SK-N-SH (cell line): ENCODE measurements around the gene PSMD8. TPM values are rescaled to one million over a fixed set of nuclear protein-coding genes. Genes with fewer than 3 reads are reported as not detected.
"Not testable (repeated sequence)": the region's sequence is repeated elsewhere in the genome, so short reads cannot be mapped to it uniquely, and the experiment has no call there.

Experiments used
- CTCF ChIA-PET: fragments of 300-600, 350-600 bp; formaldehyde crosslinking; extraction: SDS; loops from one replicate; lab custom pipeline; 2021; lab: Yijun Ruan, JAX
- POLR2A ChIA-PET: fragments of 350-600 bp; sonication (Branson Sonifier 250); formaldehyde crosslinking; extraction: SDS; loops from one replicate; lab custom pipeline; 2020; ENCODE audit warnings: antibody characterized with exemption, inconsistent platforms; lab: Yijun Ruan, JAX
- DNase-seq: peaks from one replicate; pipeline ENCODE4 v3.0.0; 2012
- H2AFZ ChIP-seq: fragments of 200-600 bp; sonication (generic); 2 replicates; pipeline ENCODE4 v1.8.1; 2016; ENCODE audit warnings: antibody characterized with exemption, mild to moderate bottlenecking, low read depth
- H3F3A ChIP-seq: fragments of 200-600 bp; sonication (generic); replicated peaks from 2 replicates; pipeline ENCODE3; 2016; ENCODE audit warnings: antibody characterized with exemption, mild to moderate bottlenecking; ENCODE audit not compliant: insufficient read depth
- H3K27ac ChIP-seq, 2 experiments: fragments of 200-500 bp in 1 of 2; fragments of 200-600 bp in 1 of 2; sonication (Bioruptor generic) in 1 of 2; sonication (generic), shearing (Covaris generic) in 1 of 2; 2 replicates each; pipeline versions ENCODE4 v1.5.1 to v1.6.1; 2014 to 2016; ENCODE audit warnings: low read depth in 2 of 2, inconsistent platforms in 1 of 2, low read length in 1 of 2, mild to moderate bottlenecking in 1 of 2, mixed read lengths in 1 of 2
- H3K27me3 ChIP-seq: fragments of 200-600 bp; sonication (generic), shearing (Covaris generic); 2 replicates; pipeline ENCODE4 v1.6.1; 2016; ENCODE audit warnings: mixed run types; ENCODE audit not compliant: insufficient read depth
- H3K36me3 ChIP-seq, 2 experiments: fragments of 200-500 bp in 1 of 2; fragments of 200-600 bp in 1 of 2; sonication (Bioruptor generic) in 1 of 2; sonication (generic) in 1 of 2; replicated peaks in 1 of 2; 2 replicates each; pipeline versions ENCODE3 to v1.5.1; 2014 to 2016; ENCODE audit warnings: low read length in 1 of 2, mild to moderate bottlenecking in 1 of 2; ENCODE audit not compliant: insufficient read depth in 2 of 2, control insufficient read depth in 1 of 2
- H3K4me1 ChIP-seq, 2 experiments: fragments of 200-500 bp in 1 of 2; fragments of 200-600 bp in 1 of 2; sonication (Bioruptor generic) in 1 of 2; sonication (generic), shearing (Covaris generic) in 1 of 2; 2 replicates each; pipeline versions ENCODE4 v1.5.1 to v1.6.1; 2014 to 2016; ENCODE audit warnings: low read depth in 1 of 2, low read length in 1 of 2, mixed run types in 1 of 2; ENCODE audit not compliant: insufficient read depth in 2 of 2, control insufficient read depth in 1 of 2
- H3K4me2 ChIP-seq: fragments of 200-600 bp; sonication (generic), shearing (Covaris generic); 2 replicates; pipeline ENCODE4 v1.6.1; 2017; ENCODE audit warnings: mixed run types
- H3K4me3 ChIP-seq, 2 experiments: fragments of 200-500 bp in 1 of 2; fragments of 200-600 bp in 1 of 2; sonication (Bioruptor generic) in 1 of 2; sonication (generic), shearing (Covaris generic) in 1 of 2; 2 replicates each; pipeline versions ENCODE4 v1.5.1 to v1.8.1; 2014 to 2016; ENCODE audit warnings: low read depth in 2 of 2, inconsistent platforms in 1 of 2, low read length in 1 of 2, mild to moderate bottlenecking in 1 of 2, mixed read lengths in 1 of 2, moderate library complexity in 1 of 2
- H3K79me2 ChIP-seq: fragments of 200-600 bp; sonication (generic); 2 replicates; pipeline ENCODE4 v1.8.1; 2017; ENCODE audit warnings: mild to moderate bottlenecking; ENCODE audit not compliant: insufficient read depth
- H3K9ac ChIP-seq: fragments of 200-600 bp; sonication (generic); 2 replicates; pipeline ENCODE4 v1.6.1; 2017; ENCODE audit warnings: mixed run types
- H3K9me2 ChIP-seq: fragments of 200-600 bp; sonication (generic); 2 replicates; pipeline ENCODE4 v1.6.1; 2017; ENCODE audit warnings: mixed run types
- H3K9me3 ChIP-seq: fragments of 200-600 bp; sonication (generic); 2 replicates; pipeline ENCODE4 v1.6.1; 2017; ENCODE audit warnings: mixed run types, mild to moderate bottlenecking, moderate library complexity
- H4K20me1 ChIP-seq: fragments of 200-600 bp; sonication (generic); 2 replicates; pipeline ENCODE4 v1.6.1; 2017; ENCODE audit warnings: mild to moderate bottlenecking, mixed run types; ENCODE audit not compliant: insufficient read depth
- ELF1 ChIP-seq: IDR thresholded peaks from 2 replicates; pipeline ENCODE4 v1.4.0; 2012
- EZH2phosphoT487 ChIP-seq: fragments of 200-600 bp; sonication (generic); IDR thresholded peaks from 2 replicates; pipeline ENCODE4 v1.6.1; 2017; ENCODE audit warnings: low read depth, mixed run types, mild to moderate bottlenecking, antibody characterized with exemption, moderate library complexity, borderline replicate concordance
- FOXJ3 ChIP-seq: sonication (generic); formaldehyde crosslinking; IDR thresholded peaks from 2 replicates; pipeline ENCODE4 v1.5.1; 2020; ENCODE audit warnings: mild to moderate bottlenecking, missing genetic modification reagents
- JUND ChIP-seq: IDR thresholded peaks from 2 replicates; pipeline ENCODE4 v1.4.0; 2012
- MEF2A ChIP-seq: IDR thresholded peaks from 2 replicates; pipeline ENCODE4 v1.4.0; 2012; ENCODE audit warnings: low read depth, borderline replicate concordance
- RAD21 ChIP-seq: IDR thresholded peaks from 2 replicates; pipeline ENCODE4 v1.6.1; 2012; ENCODE audit warnings: mild to moderate bottlenecking, low read length
- SMC3 ChIP-seq: IDR thresholded peaks from 2 replicates; pipeline ENCODE4 v1.6.1; 2012; ENCODE audit warnings: low read depth, low read length, improper control_type of control experiment
- TAF1 ChIP-seq: IDR thresholded peaks from 2 replicates; pipeline ENCODE4 v1.6.1; 2012; ENCODE audit warnings: low read depth, mild to moderate bottlenecking, low read length, moderate library complexity, borderline replicate concordance
- WGBS: methylation state at CpG from one replicate; pipeline ENCODE4 v1.1.6; 2017; ENCODE audit warnings: low lambda C conversion rate; 5-methylcytosine and 5-hydroxymethylcytosine counted together
- polyA plus RNA-seq, 3 experiments: library from polyadenylated mRNA; depleted of rRNA; stranded (reverse); fragments of >200 nt; gene quantifications; 2 replicates each; pipeline ENCODE4 v1.2.3, GENCODE V29; 2012
- TF ChIP-seq, protein P1 (sequence below): fragments of 150-350 bp; IDR thresholded peaks from 2 replicates; pipeline ENCODE4 v1.6.1; 2016; ENCODE audit warnings: mild to moderate bottlenecking, low read depth, low read length
- TF ChIP-seq, protein P2 (sequence below): fragments of 200-600 bp; sonication (generic); IDR thresholded peaks from 2 replicates; pipeline ENCODE4 v1.6.1; 2017; ENCODE audit warnings: antibody characterized with exemption, mild to moderate bottlenecking, moderate library complexity
- TF ChIP-seq, protein P3 (sequence below): IDR thresholded peaks from 2 replicates; pipeline ENCODE4; 2012

The PSMD8 gene
- polyA plus RNA-seq, 1 of the 3 experiments (the other 2 are of a cell fraction): 400 TPM

DNA sequence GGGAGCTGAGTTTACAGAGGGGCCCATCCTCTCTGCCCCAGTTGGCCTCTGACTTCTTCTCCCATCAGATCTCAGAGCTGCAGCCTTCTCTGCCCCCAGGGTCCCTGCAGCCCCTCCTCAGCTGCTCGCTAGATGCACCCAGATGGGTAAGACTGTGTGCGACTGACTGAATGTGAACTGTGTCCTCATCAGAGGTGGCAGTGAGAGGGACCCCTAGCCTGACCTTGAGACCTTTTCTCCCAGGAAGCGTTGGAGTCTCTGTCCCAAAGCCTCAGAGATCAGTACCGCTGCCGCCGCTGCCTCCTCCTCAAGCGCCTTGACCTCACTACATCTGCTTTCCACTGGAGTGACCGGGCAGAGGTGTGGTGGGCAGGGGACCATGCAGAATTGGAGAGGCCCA, 30.9 kb downstream of the PSMD8 start:
- H3K4me2 ChIP-seq: no peak overlapping the region
- H4K20me1 ChIP-seq: no peaks in the 10 kb centered on the region
- H3K4me1 ChIP-seq: no peaks in the 10 kb centered on the region; a peak in 1 of 4 replicates
- ChIA-PET CTCF (interaction anchor here (0.6 kb wide), 1 partner anchor 495 kb away, joined by 3 read pairs; no protein-coding TSS in a partner anchor), POLR2A (interaction anchor here (1.1 kb wide), 1 partner anchor 31 kb away, joined by 3 read pairs; the partner anchor contains the start of gene PSMD8)
- no peaks in the 10 kb centered on the region for H3K9me3 ChIP-seq
- no peak overlapping the region for H3K27ac ChIP-seq
- H3F3A ChIP-seq: peaks cover 11% of the 10 kb centered on the region
- H3K9me2 ChIP-seq: no peaks in the 10 kb centered on the region
- DNase-seq: no peak
- H3K79me2 ChIP-seq: peaks cover 6% of the 10 kb centered on the region; the same call in 1 of the 2 replicates
- peaks cover 0 to 4% of the 10 kb centered on the region in 2 experiments for H3K36me3 ChIP-seq
- no peak overlapping the region for H3K4me3 ChIP-seq
- WGBS: 97% methylated on average over 8 of the region's 8 CpGs
- TF ChIP-seq, protein P1, sequence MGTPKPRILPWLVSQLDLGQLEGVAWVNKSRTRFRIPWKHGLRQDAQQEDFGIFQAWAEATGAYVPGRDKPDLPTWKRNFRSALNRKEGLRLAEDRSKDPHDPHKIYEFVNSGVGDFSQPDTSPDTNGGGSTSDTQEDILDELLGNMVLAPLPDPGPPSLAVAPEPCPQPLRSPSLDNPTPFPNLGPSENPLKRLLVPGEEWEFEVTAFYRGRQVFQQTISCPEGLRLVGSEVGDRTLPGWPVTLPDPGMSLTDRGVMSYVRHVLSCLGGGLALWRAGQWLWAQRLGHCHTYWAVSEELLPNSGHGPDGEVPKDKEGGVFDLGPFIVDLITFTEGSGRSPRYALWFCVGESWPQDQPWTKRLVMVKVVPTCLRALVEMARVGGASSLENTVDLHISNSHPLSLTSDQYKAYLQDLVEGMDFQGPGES: no peak
- no peak for TF ChIP-seq ELF1
- no peak for TF ChIP-seq MEF2A
- TF ChIP-seq RAD21: no peak
- no peak for TF ChIP-seq TAF1
- TF ChIP-seq SMC3: no peak
- no peak for TF ChIP-seq JUND
- no peak for TF ChIP-seq EZH2phosphoT487
- TF ChIP-seq, all 33 proteins: peak for 0
- Histone ChIP-seq H3K27me3 (no peaks in the 10 kb centered on the region), H3K9ac (no peak overlapping the region), H2AFZ (no peak overlapping the region)

DNA sequence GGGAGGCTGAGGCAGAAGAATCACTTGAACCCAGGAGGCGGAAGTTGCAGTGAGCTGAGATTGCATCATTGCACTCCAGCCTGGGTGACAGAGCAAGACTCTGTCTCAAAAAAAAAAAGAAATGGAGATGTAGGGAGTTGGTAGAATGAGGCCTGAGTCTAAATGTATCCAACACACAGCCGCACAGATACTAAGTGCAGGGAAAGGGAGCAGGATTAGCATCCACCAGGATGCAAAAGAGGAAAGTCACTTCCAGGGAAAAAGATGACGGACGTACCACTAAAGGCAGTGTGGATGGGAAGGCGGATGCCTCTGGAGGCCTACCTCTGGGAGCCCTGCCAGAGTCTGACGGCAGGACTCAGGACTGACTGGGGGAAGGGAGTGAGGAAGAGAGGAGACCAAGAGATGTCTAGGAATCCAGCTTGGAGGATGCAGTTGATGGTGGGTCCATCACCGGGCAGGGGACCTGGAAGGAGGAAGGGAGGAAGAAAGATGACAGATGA, 35.3 kb downstream of the PSMD8 start:
- ChIA-PET POLR2A (no interaction called here), CTCF (no interaction called here)
- no peak overlapping the region for H3K4me2 ChIP-seq
- 87% methylated on average over 7 of the region's 7 CpGs for WGBS
- H3K27me3 ChIP-seq: no peaks in the 10 kb centered on the region
- peaks cover 0 to 4% of the 10 kb centered on the region in 2 experiments for H3K36me3 ChIP-seq
- no peak overlapping the region for H3K9ac ChIP-seq
- no peak overlapping the region for H2AFZ ChIP-seq
- no peaks in the 10 kb centered on the region for H3K79me2 ChIP-seq
- H3K4me3 ChIP-seq: no peak overlapping the region
- DNase-seq: no peak
- peaks cover 3% of the 10 kb centered on the region for H3F3A ChIP-seq
- no peaks in the 10 kb centered on the region for H3K9me3 ChIP-seq
- TF ChIP-seq, protein P2, sequence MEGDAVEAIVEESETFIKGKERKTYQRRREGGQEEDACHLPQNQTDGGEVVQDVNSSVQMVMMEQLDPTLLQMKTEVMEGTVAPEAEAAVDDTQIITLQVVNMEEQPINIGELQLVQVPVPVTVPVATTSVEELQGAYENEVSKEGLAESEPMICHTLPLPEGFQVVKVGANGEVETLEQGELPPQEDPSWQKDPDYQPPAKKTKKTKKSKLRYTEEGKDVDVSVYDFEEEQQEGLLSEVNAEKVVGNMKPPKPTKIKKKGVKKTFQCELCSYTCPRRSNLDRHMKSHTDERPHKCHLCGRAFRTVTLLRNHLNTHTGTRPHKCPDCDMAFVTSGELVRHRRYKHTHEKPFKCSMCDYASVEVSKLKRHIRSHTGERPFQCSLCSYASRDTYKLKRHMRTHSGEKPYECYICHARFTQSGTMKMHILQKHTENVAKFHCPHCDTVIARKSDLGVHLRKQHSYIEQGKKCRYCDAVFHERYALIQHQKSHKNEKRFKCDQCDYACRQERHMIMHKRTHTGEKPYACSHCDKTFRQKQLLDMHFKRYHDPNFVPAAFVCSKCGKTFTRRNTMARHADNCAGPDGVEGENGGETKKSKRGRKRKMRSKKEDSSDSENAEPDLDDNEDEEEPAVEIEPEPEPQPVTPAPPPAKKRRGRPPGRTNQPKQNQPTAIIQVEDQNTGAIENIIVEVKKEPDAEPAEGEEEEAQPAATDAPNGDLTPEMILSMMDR: no peak
- TF ChIP-seq EZH2phosphoT487 (no peak), MEF2A (no peak), FOXJ3 (CRISPR knock-in tag) (no peak)
- TF ChIP-seq, protein P3, sequence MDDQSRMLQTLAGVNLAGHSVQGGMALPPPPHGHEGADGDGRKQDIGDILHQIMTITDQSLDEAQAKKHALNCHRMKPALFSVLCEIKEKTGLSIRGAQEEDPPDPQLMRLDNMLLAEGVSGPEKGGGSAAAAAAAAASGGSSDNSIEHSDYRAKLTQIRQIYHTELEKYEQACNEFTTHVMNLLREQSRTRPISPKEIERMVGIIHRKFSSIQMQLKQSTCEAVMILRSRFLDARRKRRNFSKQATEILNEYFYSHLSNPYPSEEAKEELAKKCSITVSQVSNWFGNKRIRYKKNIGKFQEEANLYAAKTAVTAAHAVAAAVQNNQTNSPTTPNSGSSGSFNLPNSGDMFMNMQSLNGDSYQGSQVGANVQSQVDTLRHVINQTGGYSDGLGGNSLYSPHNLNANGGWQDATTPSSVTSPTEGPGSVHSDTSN: no peak
- H3K4me1 ChIP-seq: no peaks in the 10 kb centered on the region
- no peak overlapping the region for H3K27ac ChIP-seq
- H3K9me2 ChIP-seq: no peaks in the 10 kb centered on the region
- H4K20me1 ChIP-seq: no peaks in the 10 kb centered on the region

DNA sequence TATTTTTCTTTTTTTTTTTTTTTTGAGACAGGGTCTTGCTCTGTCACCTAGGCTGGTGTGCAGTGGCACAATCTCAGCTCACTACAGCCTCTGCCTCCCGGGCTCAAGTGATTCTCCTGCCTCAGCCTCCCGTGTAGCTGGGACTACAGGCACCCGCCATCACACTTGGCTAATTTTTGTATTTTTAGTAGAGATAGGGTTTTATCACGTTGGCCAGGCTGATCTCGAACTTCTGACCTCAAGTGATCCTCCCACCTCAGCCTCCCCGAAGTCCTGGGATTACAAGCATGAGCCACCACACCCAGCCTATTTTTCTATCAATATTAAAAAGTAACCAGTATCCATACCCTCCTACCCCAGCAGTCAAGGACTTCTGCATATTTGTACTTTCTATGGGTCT, 36.0 kb downstream of the PSMD8 start:
- H3K79me2 ChIP-seq, H3K27ac ChIP-seq, H3F3A ChIP-seq, H3K4me2 ChIP-seq, H3K27me3 ChIP-seq, H3K9ac ChIP-seq, H4K20me1 ChIP-seq, H2AFZ ChIP-seq, H3K9me3 ChIP-seq, CTCF ChIA-PET, H3K4me1 ChIP-seq, DNase-seq, POLR2A ChIA-PET, H3K4me3 ChIP-seq, H3K9me2 ChIP-seq, H3K36me3 ChIP-seq: not testable (repeated sequence)
- WGBS: 60% methylated on average over 6 of the region's 6 CpGs
